Effector memory CD8-positive, alpha-beta T cell (primary cell): ENCODE results near the gene WDR70.
"Not testable (repeated sequence)": the region's sequence is repeated elsewhere in the genome, so short reads cannot be mapped to it uniquely, and the experiment has no call there.

Source experiments
- ATAC-seq: fragments of 150-1000 bp; cut with Tn5 transposase; replicated peaks from 2 replicates; pipeline ENCODE4 v1.10.0; 2021; ENCODE audit warnings: mild to moderate bottlenecking, moderate library complexity
- DNase-seq, 3 experiments: peaks; one replicate each; pipeline ENCODE4 v3.0.0; 2021
- H3K27ac Mint-ChIP-seq, 2 donors: one replicate each; pipeline ENCODE4 v1.8.0; 2022; ENCODE audit warnings: mild to moderate bottlenecking in 2 of 2, mixed read lengths in 2 of 2, moderate library complexity in 2 of 2
- H3K27me3 Mint-ChIP-seq, 2 donors: one replicate each; pipeline ENCODE4 v1.8.0; 2022; ENCODE audit warnings: mixed read lengths in 2 of 2
- H3K36me3 Mint-ChIP-seq: one replicate; pipeline ENCODE4 v1.8.0; 2022; ENCODE audit warnings: mild to moderate bottlenecking, moderate library complexity, mixed read lengths; ENCODE audit not compliant: insufficient read depth
- H3K4me1 Mint-ChIP-seq, 2 donors: one replicate each; pipeline ENCODE4 v1.8.0; 2022; ENCODE audit warnings: low read depth in 2 of 2, mixed read lengths in 2 of 2
- H3K4me3 Mint-ChIP-seq, 2 donors: one replicate each; pipeline ENCODE4 v1.8.0; 2022; ENCODE audit warnings: mild to moderate bottlenecking in 2 of 2, mixed read lengths in 2 of 2, moderate library complexity in 2 of 2
- H3K9me3 Mint-ChIP-seq, 2 donors: one replicate each; pipeline ENCODE4 v1.8.0; 2022; ENCODE audit warnings: mixed read lengths in 2 of 2

The WDR70 gene

DNA sequence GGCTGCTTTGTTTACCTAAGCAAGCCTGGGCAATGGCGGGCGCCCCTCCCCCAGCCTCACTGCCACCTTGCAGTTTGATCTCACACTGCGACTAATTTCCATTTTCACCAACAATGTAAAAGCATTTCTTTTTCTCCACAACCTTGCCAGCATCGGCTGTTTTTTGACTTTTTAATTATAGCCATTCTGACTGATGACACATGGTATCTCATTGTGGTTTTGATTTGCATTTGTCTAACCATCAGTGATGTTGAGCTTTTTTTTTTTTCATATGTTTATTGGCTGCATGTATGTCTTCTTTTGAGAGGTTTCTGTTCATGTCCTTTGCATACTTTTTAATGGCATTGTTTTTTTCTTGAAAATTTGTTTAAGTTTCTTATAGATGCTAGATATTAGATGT is 300.8 kb downstream of the WDR70 start:
- not testable (repeated sequence) for H3K27ac Mint-ChIP-seq, H3K27me3 Mint-ChIP-seq, H3K4me3 Mint-ChIP-seq, DNase-seq, H3K9me3 Mint-ChIP-seq, H3K36me3 Mint-ChIP-seq, ATAC-seq
- peaks cover 12 to 35% of the 10 kb centered on the region in 2 donors for H3K4me1 Mint-ChIP-seq

DNA sequence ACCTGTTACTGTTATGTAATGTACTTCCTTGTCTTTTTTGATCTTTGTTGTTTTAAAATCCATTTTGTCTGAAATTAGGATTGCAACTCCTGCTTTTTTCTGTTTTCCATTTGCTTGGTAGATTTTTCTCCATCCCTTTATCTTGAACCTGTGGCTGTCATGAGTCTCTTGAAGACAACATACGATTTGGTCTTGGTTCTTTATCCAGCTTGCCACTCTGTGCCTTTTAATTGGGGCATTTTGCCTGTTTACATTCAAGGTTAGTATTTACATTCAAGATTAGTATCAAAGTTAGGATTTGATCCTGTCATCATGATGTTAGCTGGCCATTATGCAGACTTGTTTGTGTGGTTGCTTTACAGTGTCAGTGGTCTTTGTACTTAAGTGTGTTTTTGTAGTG is 304.0 kb downstream of the WDR70 start:
- Mint-ChIP-seq H3K4me1 (peaks cover 15 to 31% of the 10 kb centered on the region in 2 donors), H3K4me3 (no peak overlapping the region), H3K36me3 (peaks cover 6% of the 10 kb centered on the region), H3K9me3 (peaks cover 0 to 2% of the 10 kb centered on the region in 2 donors), H3K27ac (no peak overlapping the region), H3K27me3 (no peaks in the 10 kb centered on the region)
- no peak for DNase-seq
- no peak for ATAC-seq

DNA sequence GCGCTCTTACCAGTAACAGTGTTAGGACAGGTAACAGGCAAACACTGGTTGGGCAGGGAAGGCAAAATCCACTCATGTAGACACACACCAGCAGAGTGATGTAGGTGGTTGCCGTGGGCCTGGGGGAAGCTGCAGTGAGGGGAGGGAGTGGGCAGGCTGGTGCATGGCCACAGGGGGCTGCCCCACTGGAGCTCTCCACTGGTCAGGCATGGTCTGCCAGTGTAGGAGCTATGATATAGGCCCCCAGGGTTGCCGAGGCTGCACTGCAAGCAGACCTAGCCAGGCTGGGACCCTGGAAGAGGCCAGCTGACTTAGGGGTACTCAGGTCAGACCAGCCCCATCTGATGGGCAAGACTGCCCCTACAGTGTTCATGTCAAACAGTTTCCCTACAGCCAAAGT is 306.1 kb downstream of the WDR70 start:
- H3K4me3 Mint-ChIP-seq = no peak overlapping the region
- H3K36me3 Mint-ChIP-seq = peaks cover 6% of the 10 kb centered on the region
- H3K27me3 Mint-ChIP-seq = no peaks in the 10 kb centered on the region
- no peak for DNase-seq
- peaks cover 0 to 2% of the 10 kb centered on the region in 2 donors for H3K9me3 Mint-ChIP-seq
- peaks cover 10 to 23% of the 10 kb centered on the region in 2 donors for H3K4me1 Mint-ChIP-seq
- no peak for ATAC-seq
- H3K27ac Mint-ChIP-seq = peak overlapping the region in 1 of 2 donors; percentile 82

DNA sequence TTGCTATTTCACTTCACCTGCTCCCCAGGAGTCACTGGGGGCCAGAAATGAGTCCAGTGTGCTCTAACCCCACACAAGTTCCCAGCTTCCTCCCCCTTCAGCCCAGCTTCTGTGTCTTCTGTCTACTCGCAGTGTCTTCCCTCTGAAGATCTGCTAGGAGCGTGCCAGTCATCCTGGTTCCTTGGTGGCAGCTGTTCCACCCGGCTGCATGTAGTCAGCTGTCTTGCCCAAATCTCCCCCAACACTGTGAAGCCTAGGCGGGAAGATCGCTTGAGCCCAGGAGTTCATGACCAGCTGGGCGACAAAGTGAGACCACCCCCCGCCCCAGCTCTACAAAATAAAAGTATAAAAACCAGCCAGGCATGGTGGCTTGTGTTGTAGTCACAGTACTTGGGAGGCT is 306.7 kb downstream of the WDR70 start:
- Mint-ChIP-seq H3K27ac (no peak overlapping the region), H3K4me1 (peaks cover 7 to 19% of the 10 kb centered on the region in 2 donors), H3K27me3 (no peaks in the 10 kb centered on the region), H3K9me3 (peaks cover 0 to 2% of the 10 kb centered on the region in 2 donors), H3K36me3 (peaks cover 6% of the 10 kb centered on the region), H3K4me3 (no peak overlapping the region)
- ATAC-seq = no peak
- DNase-seq = no peak

DNA sequence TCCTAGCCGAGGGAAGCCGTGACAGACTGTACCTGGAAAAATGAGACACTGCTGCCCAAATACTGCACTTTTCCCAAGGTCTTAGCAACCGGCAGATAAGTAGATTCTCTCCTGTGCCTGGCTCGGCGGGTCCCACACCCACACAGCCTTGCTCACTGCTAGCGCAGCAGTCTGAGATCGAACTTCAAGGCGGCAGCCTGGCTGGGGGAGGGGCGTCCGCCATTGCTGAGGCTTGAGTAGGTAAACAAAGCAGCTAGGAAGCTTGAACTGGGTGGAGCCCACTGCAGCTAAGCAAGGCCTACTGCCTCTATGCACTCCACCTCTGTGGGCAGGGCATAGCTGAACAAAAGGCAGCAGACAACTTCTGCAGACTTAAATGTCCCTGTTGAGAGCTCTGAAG is 309.8 kb downstream of the WDR70 start:
- not testable (repeated sequence) for H3K4me3 Mint-ChIP-seq, H3K4me1 Mint-ChIP-seq, H3K27ac Mint-ChIP-seq, ATAC-seq, H3K9me3 Mint-ChIP-seq, H3K27me3 Mint-ChIP-seq, H3K36me3 Mint-ChIP-seq, DNase-seq

DNA sequence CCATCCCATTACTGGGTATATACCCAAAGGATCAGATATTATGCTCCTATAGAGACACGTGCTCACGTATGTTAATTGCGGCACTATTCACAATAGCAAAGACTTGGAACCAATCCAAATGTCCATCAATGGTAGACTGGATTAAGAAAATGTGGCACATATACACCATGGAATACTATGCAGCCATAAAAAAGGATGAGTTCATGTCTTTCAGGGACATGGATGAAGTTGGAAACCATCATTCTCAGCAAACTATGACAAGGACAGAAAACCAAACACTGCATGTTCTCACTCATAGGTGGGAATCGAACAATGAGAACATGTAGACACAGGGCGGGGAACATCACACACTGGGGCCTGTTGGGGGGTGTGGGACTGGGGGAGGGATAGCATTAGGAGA is 315.2 kb downstream of the WDR70 start:
- not testable (repeated sequence) for H3K36me3 Mint-ChIP-seq, H3K4me1 Mint-ChIP-seq, H3K9me3 Mint-ChIP-seq, H3K27me3 Mint-ChIP-seq, H3K27ac Mint-ChIP-seq, DNase-seq, H3K4me3 Mint-ChIP-seq, ATAC-seq

DNA sequence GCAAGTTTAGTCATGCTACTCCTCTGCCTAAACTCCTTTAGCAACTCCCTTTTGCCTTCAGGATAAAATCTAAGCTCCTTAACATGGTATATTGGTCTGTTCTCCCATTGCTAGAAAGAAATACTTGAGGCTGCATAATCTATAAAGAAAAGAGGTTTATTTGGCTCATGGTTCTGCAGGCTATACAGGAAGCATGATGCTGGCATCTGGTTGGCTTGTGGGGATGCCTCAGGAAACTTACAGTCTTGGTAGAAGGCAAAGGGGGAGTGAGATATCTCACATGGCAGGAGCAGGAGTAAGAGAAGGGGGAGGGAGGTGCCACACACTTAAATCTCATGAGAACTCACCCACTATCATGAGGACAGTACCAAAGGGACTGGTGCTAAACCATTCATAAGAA is 315.7 kb downstream of the WDR70 start:
- H3K4me1 Mint-ChIP-seq = no peaks in the 10 kb centered on the region
- ATAC-seq = no peak
- no peak for DNase-seq
- H3K27ac Mint-ChIP-seq = no peak overlapping the region
- H3K27me3 Mint-ChIP-seq = no peaks in the 10 kb centered on the region
- H3K9me3 Mint-ChIP-seq = peaks cover 0 to 4% of the 10 kb centered on the region in 2 donors
- H3K4me3 Mint-ChIP-seq = no peak overlapping the region
- no peaks in the 10 kb centered on the region for H3K36me3 Mint-ChIP-seq

DNA sequence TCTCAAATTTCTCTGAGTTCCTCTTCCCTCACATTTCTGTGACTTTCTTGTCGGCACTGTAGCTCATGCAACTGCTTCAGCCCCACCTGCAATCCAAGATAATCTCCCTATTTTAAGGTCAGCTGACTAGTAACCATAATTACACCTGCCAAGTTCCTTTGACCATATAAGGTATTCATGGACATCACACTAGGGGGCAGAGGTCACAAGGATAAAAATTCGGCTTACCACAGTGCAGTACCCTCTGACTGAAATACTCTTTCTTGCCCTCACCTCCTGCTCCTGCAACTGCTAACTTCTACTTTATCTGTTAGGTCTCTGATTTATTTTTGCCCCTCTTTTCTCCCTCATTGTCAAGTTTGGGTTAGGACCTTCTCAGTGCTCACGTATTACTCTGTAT is 316.5 kb downstream of the WDR70 start:
- Mint-ChIP-seq H3K4me3 (no peak overlapping the region), H3K4me1 (no peaks in the 10 kb centered on the region), H3K27ac (no peak overlapping the region), H3K36me3 (no peaks in the 10 kb centered on the region), H3K9me3 (peaks cover 0 to 4% of the 10 kb centered on the region in 2 donors), H3K27me3 (no peaks in the 10 kb centered on the region)
- ATAC-seq = no peak
- DNase-seq = no peak

DNA sequence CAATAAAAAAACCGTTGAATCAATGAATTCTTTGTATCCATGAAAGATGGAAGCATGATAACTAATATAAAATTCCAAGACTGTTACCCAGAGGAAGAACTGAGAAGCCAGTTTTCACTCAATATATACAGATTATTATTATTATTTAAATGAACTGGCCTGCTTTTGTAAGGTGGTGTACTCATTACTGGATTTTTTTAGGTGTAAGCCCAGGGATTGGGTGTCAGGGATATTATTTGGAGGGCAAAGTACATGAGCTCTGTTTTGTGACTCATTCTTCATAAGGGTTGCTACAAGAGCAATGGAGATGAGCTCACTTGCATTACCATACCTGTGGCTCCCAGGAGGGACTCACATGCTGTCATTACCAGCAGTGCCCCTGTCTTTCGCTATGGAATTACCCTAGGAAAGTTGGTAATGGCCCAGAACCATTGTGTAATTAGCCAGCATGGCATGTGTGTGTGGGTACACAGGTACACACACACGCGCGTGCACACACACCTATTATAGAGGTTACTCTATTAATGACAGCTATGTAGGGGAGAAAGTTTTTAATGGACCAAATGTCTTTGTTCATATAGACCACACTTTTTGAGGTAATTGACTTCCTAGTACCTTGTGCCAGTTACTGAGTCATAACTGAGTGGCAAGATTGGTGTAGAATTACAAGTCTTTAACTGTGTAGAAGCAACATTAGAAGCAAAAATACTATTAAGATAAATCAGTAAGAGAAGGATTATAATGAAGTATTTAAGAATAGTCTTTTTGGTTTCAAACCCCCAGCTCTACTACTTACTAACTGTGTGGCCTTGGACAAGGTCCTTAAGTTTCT is 317.3 kb downstream of the WDR70 start:
- Mint-ChIP-seq H3K4me3 (no peak overlapping the region), H3K36me3 (peaks cover under 1% of the 10 kb centered on the region), H3K4me1 (no peaks in the 10 kb centered on the region), H3K27ac (no peak overlapping the region), H3K9me3 (peaks cover 0 to 4% of the 10 kb centered on the region in 2 donors), H3K27me3 (no peaks in the 10 kb centered on the region)
- DNase-seq = no peak
- no peak for ATAC-seq

DNA sequence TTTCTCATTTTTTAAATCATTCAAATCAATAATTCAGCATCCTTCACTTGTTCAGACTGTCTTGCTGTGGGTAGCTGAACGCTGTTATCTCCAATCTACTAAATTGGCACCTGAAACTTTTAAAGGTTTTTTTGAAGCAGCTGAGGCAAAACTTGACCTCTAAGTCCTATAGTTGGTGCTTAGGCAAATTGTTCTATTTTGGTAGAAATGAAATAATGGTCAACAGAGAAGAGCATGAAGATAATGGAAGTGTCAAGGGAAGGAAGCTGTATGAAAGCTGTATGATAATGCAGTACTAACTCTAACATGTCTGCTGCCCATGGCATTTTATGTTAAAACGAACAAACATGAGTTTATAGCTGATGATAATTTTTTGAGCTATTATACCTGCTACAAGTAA is 322.8 kb downstream of the WDR70 start:
- Mint-ChIP-seq H3K4me3 (no peak overlapping the region), H3K4me1 (no peaks in the 10 kb centered on the region), H3K27me3 (no peaks in the 10 kb centered on the region), H3K27ac (no peak overlapping the region), H3K36me3 (peaks cover 6% of the 10 kb centered on the region), H3K9me3 (no peaks in the 10 kb centered on the region)
- DNase-seq = no peak
- ATAC-seq = no peak

DNA sequence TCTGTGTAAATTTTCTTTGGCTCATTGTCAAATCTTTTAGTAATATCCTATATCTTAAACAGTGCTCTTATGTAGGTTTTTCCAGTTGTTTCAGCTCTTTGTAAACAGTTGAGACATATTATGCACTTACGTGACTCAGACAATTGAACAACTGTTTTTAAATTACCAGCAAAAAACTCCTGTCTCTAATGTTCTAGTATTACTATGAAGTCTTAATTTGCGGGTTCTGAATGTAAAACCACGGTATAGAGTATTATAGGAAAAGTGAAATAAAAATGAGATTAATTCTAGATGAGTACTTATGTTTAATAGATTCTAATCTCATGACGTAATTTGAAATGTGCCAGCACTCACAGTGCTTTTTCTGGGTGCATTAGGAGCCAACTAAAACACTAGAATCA is 324.7 kb downstream of the WDR70 start:
- no peaks in the 10 kb centered on the region for H3K4me1 Mint-ChIP-seq
- H3K27ac Mint-ChIP-seq = no peak overlapping the region
- peaks cover 6% of the 10 kb centered on the region for H3K36me3 Mint-ChIP-seq
- DNase-seq (no peak), ATAC-seq (no peak)
- H3K9me3 Mint-ChIP-seq = no peaks in the 10 kb centered on the region
- H3K4me3 Mint-ChIP-seq = no peak overlapping the region
- no peaks in the 10 kb centered on the region for H3K27me3 Mint-ChIP-seq

DNA sequence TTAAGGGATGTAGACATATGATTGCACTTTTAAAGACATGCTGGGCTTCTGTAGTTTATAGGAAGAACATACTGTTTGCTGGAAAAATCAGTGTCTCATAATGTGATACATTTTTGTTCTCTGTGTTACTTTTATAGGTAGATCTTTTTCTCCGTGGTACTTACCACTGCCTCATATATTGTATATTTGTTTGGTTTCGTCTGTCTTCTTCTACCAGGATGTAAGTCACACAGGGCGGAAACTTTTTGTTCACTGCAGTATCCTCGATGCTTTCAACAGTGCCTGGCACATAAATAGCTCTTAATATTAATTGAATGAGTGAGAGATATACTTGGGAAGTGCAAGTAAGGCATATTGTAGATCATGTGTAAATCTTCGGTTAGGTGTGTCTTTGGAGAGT is 325.3 kb downstream of the WDR70 start:
- no peak overlapping the region for H3K27ac Mint-ChIP-seq
- DNase-seq = no peak
- H3K4me3 Mint-ChIP-seq = no peak overlapping the region
- no peak for ATAC-seq
- H3K27me3 Mint-ChIP-seq = no peaks in the 10 kb centered on the region
- H3K36me3 Mint-ChIP-seq = peaks cover 6% of the 10 kb centered on the region
- H3K4me1 Mint-ChIP-seq = no peaks in the 10 kb centered on the region
- H3K9me3 Mint-ChIP-seq = no peaks in the 10 kb centered on the region

DNA sequence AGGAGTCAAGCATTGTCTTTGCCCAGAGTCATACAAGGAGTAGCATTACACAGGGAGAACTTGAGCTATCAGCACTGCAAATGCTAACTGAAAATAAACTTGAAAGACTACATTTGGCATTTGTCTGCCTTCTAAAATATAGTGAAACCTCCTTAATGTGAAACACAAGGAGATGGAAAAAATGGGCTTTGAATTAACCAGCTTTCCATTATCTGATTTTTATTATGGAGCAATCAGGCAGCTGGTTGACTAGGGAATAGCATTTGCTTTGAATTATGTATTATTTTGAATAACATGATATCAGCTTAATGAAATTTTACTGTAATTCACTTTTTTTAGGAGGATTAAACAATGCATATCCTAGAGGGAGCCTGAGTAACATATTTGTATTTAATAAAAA is 329.9 kb downstream of the WDR70 start:
- no peaks in the 10 kb centered on the region for H3K27me3 Mint-ChIP-seq
- H3K4me1 Mint-ChIP-seq = no peaks in the 10 kb centered on the region
- no peak overlapping the region for H3K4me3 Mint-ChIP-seq
- no peaks in the 10 kb centered on the region for H3K9me3 Mint-ChIP-seq
- no peak for ATAC-seq
- no peak for DNase-seq
- no peak overlapping the region for H3K27ac Mint-ChIP-seq
- no peaks in the 10 kb centered on the region for H3K36me3 Mint-ChIP-seq

DNA sequence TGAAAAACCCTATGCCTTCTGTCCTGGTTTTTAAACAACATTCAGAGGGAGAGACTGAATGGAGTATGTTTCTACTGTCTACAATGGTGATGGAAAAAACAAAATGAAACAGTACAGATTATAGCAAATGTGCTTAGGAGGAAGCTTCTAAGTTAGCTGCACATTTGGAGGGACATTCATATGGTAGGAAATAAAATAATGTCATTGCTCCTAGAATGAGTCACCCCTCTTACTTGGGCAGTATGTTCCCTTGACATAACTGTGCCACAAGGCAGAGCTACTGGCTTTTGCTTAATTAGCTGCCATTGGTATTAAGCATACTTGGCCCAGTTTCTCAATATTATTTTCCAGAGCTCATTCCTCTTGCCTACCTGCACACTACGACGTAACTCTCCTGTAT is 331.8 kb downstream of the WDR70 start:
- Mint-ChIP-seq H3K9me3 (no peaks in the 10 kb centered on the region), H3K4me1 (no peaks in the 10 kb centered on the region), H3K27ac (no peak overlapping the region), H3K27me3 (no peaks in the 10 kb centered on the region), H3K36me3 (no peaks in the 10 kb centered on the region), H3K4me3 (no peak overlapping the region)
- DNase-seq (no peak), ATAC-seq (no peak)
